Measurements from ENCODE around the gene MPZL1.
"Not testable (repeated sequence)": the region's sequence is repeated elsewhere in the genome, so short reads cannot be mapped to it uniquely, and the experiment has no call there.

Gene MPZL1

GRCh38 chr1:167781558-167781957 lies 59.8 kb downstream of the MPZL1 start:
- DNase-seq (ENCODE audit: low read depth) = no peak

GRCh38 chr1:167782946-167783345 lies 61.2 kb downstream of the MPZL1 start:
- DNase-seq (ENCODE audit: low read depth) = no peak

- DNase-seq (ENCODE audit: low read depth) = no peak
Observed at GRCh38 chr1:167784876-167785550, 63.2 kb downstream of the MPZL1 start.

- no peak for DNase-seq (ENCODE audit: low read depth)
Observed at GRCh38 chr1:167786502-167786901, 64.7 kb downstream of the MPZL1 start.

GRCh38 chr1:167789501-167789900 lies 67.7 kb downstream of the MPZL1 start:
- no peak for DNase-seq (ENCODE audit: low read depth)

- DNase-seq (ENCODE audit: low read depth) = no peak
Observed at GRCh38 chr1:167790117-167790516, 68.3 kb downstream of the MPZL1 start.

GRCh38 chr1:167791281-167792187 lies 69.8 kb downstream of the MPZL1 start:
- DNase-seq (ENCODE audit: low read depth) = no peak

- DNase-seq (ENCODE audit: low read depth) = no peak
Observed at GRCh38 chr1:167792188-167792565, 70.4 kb downstream of the MPZL1 start.

GRCh38 chr1:167794043-167794442 lies 72.3 kb downstream of the MPZL1 start:
- no peak for DNase-seq (ENCODE audit: low read depth)

- DNase-seq (ENCODE audit: low read depth) = no peak
Observed at GRCh38 chr1:167795810-167796740, 74.3 kb downstream of the MPZL1 start.

GRCh38 chr1:167797015-167797414 lies 75.2 kb downstream of the MPZL1 start:
- DNase-seq (ENCODE audit: low read depth) = no peak

- no peak for DNase-seq (ENCODE audit: low read depth)
Observed at GRCh38 chr1:167798952-167799351, 77.2 kb downstream of the MPZL1 start.

GRCh38 chr1:167799747-167800146 lies 78.0 kb downstream of the MPZL1 start:
- no peak for DNase-seq (ENCODE audit: low read depth)

- DNase-seq (ENCODE audit: low read depth) = no peak
Observed at GRCh38 chr1:167800251-167800650, 78.5 kb downstream of the MPZL1 start.

GRCh38 chr1:167802235-167802634 lies 80.5 kb downstream of the MPZL1 start:
- no peak for DNase-seq (ENCODE audit: low read depth)

GRCh38 chr1:167803358-167804207 lies 81.8 kb downstream of the MPZL1 start:
- DNase-seq (ENCODE audit: low read depth) = peak; percentile 80

- no peak for DNase-seq (ENCODE audit: low read depth)
Observed at GRCh38 chr1:167805041-167805556, 83.3 kb downstream of the MPZL1 start.

- DNase-seq (ENCODE audit: low read depth) = not testable (repeated sequence)
Observed at GRCh38 chr1:167806235-167806634, 84.5 kb downstream of the MPZL1 start.

- not testable (repeated sequence) for DNase-seq (ENCODE audit: low read depth)
Observed at GRCh38 chr1:167806676-167807075, 84.9 kb downstream of the MPZL1 start.

- no peak for DNase-seq (ENCODE audit: low read depth)
Observed at GRCh38 chr1:167808104-167808503, 86.3 kb downstream of the MPZL1 start.

GRCh38 chr1:167808690-167809089 lies 86.9 kb downstream of the MPZL1 start:
- DNase-seq (ENCODE audit: low read depth) = no peak
